Common myeloid progenitor, CD34-positive (primary cell): ENCODE results near the gene IL31.

Experiments
- CTCF ChIA-PET: fragments of 350-600 bp; sonication (Branson Sonifier 250); formaldehyde crosslinking; loops from one replicate; lab custom pipeline; 2021; ENCODE audit warnings: antibody characterized with exemption; lab: Charles Lee
- POLR2A ChIA-PET: fragments of 350-600 bp; sonication (Branson Sonifier 250); formaldehyde crosslinking; loops from one replicate; lab custom pipeline; 2021; ENCODE audit warnings: antibody characterized with exemption; lab: Charles Lee
- DNase-seq, 3 donors: peaks; one replicate each; pipeline versions ENCODE4 v3.0.0 to v3.0.0-alpha.2; 2013
- H3K27ac ChIP-seq, 2 experiments: 1 replicate in 1 of 2; 2 replicates in 1 of 2; pipeline ENCODE4 v1.7.0; 2013; ENCODE audit warnings: inconsistent platforms in 2 of 2, low read length in 2 of 2, mild to moderate bottlenecking in 2 of 2, low read depth in 1 of 2, moderate library complexity in 1 of 2; ENCODE audit not compliant: severe bottlenecking in 2 of 2, insufficient read depth in 1 of 2, poor library complexity in 1 of 2
- H3K27me3 ChIP-seq, 5 experiments: replicated peaks in 2 of 5; 1 replicate in 3 of 5; 2 replicates in 2 of 5; pipeline versions ENCODE4 v1.6.1 to v1.7.0; 2013; ENCODE audit warnings: low read length in 4 of 5, mild to moderate bottlenecking in 2 of 5, moderate library complexity in 2 of 5, inconsistent platforms in 1 of 5; ENCODE audit not compliant: insufficient read depth in 5 of 5, control insufficient read depth in 4 of 5
- H3K36me3 ChIP-seq, 4 experiments: 1 replicate in 2 of 4; 2 replicates in 2 of 4; pipeline versions ENCODE4 v1.6.1 to v1.7.0; 2013; ENCODE audit warnings: low read length in 3 of 4, control low read depth in 1 of 4, mild to moderate bottlenecking in 1 of 4; ENCODE audit not compliant: control insufficient read depth in 4 of 4, insufficient read depth in 4 of 4
- H3K4me1 ChIP-seq, 4 experiments: 1 replicate in 3 of 4; 2 replicates in 1 of 4; pipeline versions ENCODE4 v1.6.1 to v1.7.1; 2013; ENCODE audit warnings: low read length in 3 of 4, mild to moderate bottlenecking in 3 of 4, control low read depth in 1 of 4, inconsistent platforms in 1 of 4, moderate library complexity in 1 of 4; ENCODE audit not compliant: control insufficient read depth in 4 of 4, insufficient read depth in 4 of 4; ENCODE audit errors: control extremely low read depth in 1 of 4
- H3K4me3 ChIP-seq, 7 experiments: 1 replicate in 4 of 7; 2 replicates in 3 of 7; pipeline versions ENCODE4 v1.5.1 to v1.7.0; 2013; ENCODE audit warnings: mild to moderate bottlenecking in 7 of 7, low read length in 6 of 7, moderate library complexity in 6 of 7, inconsistent platforms in 2 of 7, low read depth in 2 of 7, control low read depth in 1 of 7; ENCODE audit not compliant: insufficient read depth in 4 of 7, control insufficient read depth in 1 of 7; ENCODE audit errors: extremely low read depth in 1 of 7
- H3K9me3 ChIP-seq, 5 experiments: 1 replicate in 4 of 5; 2 replicates in 1 of 5; pipeline versions ENCODE4 v1.6.1 to v1.7.1; 2013; ENCODE audit warnings: low read length in 4 of 5, mild to moderate bottlenecking in 2 of 5, inconsistent platforms in 1 of 5, low read depth in 1 of 5, moderate library complexity in 1 of 5; ENCODE audit not compliant: control insufficient read depth in 4 of 5, insufficient read depth in 2 of 5; ENCODE audit errors: control extremely low read depth in 1 of 5
- WGBS: methylation state at CpG from one replicate; pipeline ENCODE4 v1.1.5; 2013; ENCODE audit not compliant: insufficient coverage; 5-methylcytosine and 5-hydroxymethylcytosine counted together

The IL31 gene

DNA sequence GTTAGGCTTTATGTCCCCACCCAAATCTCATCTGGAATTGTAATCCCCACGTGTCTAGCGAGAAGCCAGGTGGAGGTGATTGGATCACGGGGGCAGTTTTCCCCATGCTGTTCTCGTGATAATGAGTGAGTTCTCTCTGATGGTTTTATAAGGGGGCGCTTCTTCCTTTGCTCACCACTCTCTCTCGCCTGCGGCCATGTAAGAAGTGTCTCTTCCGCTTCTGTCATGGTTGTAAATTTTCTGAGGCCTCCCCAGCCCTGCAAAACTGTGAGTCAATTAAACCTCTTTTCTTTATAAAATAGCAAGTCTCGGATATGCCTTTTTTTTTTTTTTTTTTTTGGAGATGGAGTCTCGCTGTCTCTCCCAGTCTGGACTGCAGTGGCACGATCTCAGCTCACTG, 13.3 kb downstream of the IL31 start:
- Histone ChIP-seq H3K36me3 (no peaks in the 10 kb centered on the region), H3K27ac (no peak overlapping the region), H3K27me3 (peaks cover 0 to 1% (median 0%) of the 10 kb centered on the region in 5 experiments), H3K4me3 (no peak overlapping the region), H3K9me3 (no peaks in the 10 kb centered on the region), H3K4me1 (no peaks in the 10 kb centered on the region)
- no peak for DNase-seq
- CTCF ChIA-PET: no interaction called here
- WGBS: 92% methylated on average over 5 of the region's 11 CpGs
- POLR2A ChIA-PET: interaction anchor here (0.6 kb wide), 1 partner anchor 243 kb away, joined by 3 read pairs; the partner anchor contains the start of gene CFAP251

DNA sequence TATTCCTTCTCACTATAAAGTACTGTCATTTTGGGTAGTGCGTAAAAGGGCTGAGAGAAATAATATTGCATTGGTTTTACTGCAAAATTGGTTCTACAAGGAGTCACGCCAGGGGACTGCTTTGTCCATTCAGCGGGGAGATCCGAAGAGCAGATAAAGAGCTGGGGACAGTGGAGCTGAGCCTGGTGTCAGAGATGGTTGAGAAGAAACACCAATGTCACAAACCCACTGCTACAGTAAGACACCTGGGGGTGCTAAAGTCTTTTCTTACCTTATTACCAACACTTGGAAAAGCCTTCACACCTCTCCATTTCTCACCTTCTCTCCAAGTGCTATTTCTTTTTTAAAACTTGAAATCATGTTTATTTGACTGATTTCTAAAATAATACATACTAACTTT, 14.1 kb downstream of the IL31 start:
- DNase-seq: peak in 1 of 3 donors; percentile 21
- Histone ChIP-seq H3K9me3 (no peaks in the 10 kb centered on the region), H3K27ac (no peak overlapping the region), H3K4me1 (no peaks in the 10 kb centered on the region), H3K4me3 (no peak overlapping the region), H3K36me3 (no peaks in the 10 kb centered on the region), H3K27me3 (peaks cover 0 to 1% (median 0%) of the 10 kb centered on the region in 5 experiments)
- ChIA-PET CTCF (interaction anchor here (1.4 to 2.2 kb wide), 2 partner anchors 10 to 32 kb away, joined by 4 to 5 read pairs; no protein-coding TSS in a partner anchor), POLR2A (no interaction called here)
- 77% methylated on average over 4 of the region's 4 CpGs for WGBS

DNA sequence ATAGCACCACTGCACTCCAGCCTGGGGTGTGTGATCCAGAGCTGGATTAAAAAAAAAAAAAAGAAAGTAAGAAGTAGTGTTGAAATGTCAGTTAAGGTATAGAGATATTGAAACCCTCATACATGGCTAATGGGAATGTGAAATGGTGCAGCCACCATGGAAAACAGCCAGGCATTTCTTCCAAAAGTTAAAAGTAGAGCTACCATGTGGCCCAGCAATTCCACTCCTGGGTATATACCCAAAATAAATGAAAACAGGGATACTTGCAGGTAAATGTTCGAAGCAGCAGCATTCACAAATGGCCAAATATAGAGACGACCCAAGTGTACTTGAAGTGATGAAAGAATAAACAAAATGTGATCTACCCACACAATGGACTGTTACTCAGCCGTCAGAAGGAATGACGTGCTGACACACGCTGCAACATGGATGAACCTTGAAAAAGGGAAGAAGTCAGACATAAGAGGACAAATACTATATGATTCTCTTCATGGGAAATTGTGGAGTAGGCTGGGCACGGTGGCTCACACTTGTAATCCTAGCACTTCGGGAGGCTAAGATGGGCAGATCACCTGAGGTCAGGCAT, 15.2 kb downstream of the IL31 start:
- Histone ChIP-seq H3K36me3 (no peaks in the 10 kb centered on the region), H3K4me3 (no peak overlapping the region), H3K4me1 (no peaks in the 10 kb centered on the region), H3K27ac (no peak overlapping the region), H3K27me3 (no peaks in the 10 kb centered on the region), H3K9me3 (no peaks in the 10 kb centered on the region)
- 97% methylated on average over 6 of the region's 7 CpGs for WGBS
- ChIA-PET CTCF (interaction anchor here (1.1 to 2.2 kb wide), 5 partner anchors 8 to 33 kb away, joined by 3 to 5 read pairs (median 4); no protein-coding TSS in a partner anchor), POLR2A (no interaction called here)
- DNase-seq: no peak

DNA sequence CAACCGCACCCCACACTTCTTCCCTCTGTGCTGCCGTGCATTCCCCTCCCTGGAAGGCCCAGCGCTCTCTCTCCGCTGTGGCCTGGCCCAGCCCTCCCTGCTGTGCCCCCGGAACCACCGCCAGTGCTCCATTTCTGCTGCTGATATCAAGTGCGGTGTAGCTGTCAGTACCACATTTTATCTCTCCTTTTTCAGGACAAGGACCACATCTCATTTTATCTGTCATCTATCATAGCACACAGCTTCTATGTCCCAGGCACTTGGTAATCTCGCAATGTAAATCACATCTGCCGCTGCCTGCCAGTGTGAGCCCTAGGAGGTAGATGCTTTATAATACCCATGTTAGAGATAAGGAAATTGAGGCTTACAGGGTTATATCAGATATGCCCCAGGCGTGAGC, 18.3 kb downstream of the IL31 start:
- Histone ChIP-seq H3K27ac (no peak overlapping the region), H3K4me3 (no peak overlapping the region), H3K4me1 (no peaks in the 10 kb centered on the region), H3K36me3 (no peaks in the 10 kb centered on the region), H3K27me3 (no peaks in the 10 kb centered on the region), H3K9me3 (no peaks in the 10 kb centered on the region)
- ChIA-PET CTCF (interaction anchor here (0.7 to 1.0 kb wide), 3 partner anchors 13 to 239 kb away, joined by 3 to 4 read pairs (median 3); no protein-coding TSS in a partner anchor), POLR2A (interaction anchor here (0.6 kb wide), 1 partner anchor 12 kb away, joined by 3 read pairs; no protein-coding TSS in a partner anchor)
- DNase-seq: peak; percentile 17 to 60 (median 46)
- 69% methylated on average over 8 of the region's 10 CpGs for WGBS

DNA sequence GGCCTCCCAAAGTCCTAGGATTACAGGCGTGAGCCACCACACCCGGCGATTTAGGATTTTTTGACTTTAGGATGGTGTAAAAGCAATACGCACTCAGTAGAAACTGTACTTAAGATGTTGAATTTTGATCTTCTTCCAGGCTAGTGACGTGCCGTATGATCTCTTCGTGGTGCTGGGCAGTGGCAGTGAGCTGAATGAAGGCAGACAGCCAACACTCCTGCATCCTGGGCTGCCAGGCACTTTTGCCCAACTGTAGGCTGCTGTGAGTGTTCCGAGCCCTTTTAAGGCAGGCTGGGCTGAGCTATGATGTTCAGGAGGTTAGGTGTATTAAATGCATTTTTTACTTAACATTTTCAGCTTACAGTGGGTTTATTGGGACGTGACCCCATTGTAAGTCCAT, 21.3 kb downstream of the IL31 start:
- Histone ChIP-seq H3K9me3 (no peaks in the 10 kb centered on the region), H3K36me3 (no peaks in the 10 kb centered on the region), H3K4me3 (no peak overlapping the region), H3K27me3 (no peaks in the 10 kb centered on the region), H3K4me1 (peaks cover 0 to 1% (median 0%) of the 10 kb centered on the region in 4 experiments), H3K27ac (no peak overlapping the region)
- CTCF ChIA-PET: interaction anchor here (1.1 kb wide), 1 partner anchor 39 kb away, joined by 3 read pairs; no protein-coding TSS in a partner anchor
- no peak for DNase-seq
- 99% methylated on average over 7 of the region's 9 CpGs for WGBS
- POLR2A ChIA-PET: no interaction called here

DNA sequence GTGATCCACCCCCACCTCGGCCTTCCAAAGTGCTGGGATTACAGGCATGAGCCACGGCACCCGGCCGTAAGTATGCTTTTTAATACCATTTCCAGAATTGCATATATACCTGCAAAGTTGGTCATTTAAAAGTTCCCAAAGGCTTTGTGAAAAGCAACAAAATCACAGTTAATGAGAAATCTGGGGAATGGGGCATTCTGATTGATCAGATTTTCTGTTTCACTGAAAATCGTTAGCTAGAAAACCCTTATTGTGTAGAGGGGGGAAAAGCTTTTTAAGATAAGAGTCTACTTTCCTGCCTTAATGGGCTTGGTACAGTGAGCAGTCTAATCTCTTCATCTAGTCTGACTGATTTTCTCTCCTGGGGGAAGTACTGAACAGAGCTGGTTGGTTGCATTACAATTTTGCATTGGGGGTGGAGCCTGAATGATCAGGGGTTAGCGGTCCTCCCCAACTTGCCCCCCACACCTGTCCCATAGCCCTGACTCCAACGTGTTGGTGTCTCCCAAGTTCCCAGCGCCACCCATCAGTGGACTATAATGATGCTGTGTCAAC, 23.8 kb downstream of the IL31 start:
- ChIA-PET CTCF (interaction anchor here (1.0 to 1.5 kb wide), 4 partner anchors 9 to 118 kb away, joined by 3 to 5 read pairs (median 4); no protein-coding TSS in a partner anchor), POLR2A (no interaction called here)
- peaks cover 0 to 2% (median 0%) of the 10 kb centered on the region in 4 experiments for H3K36me3 ChIP-seq
- H3K9me3 ChIP-seq: no peaks in the 10 kb centered on the region
- H3K27ac ChIP-seq: no peak overlapping the region
- DNase-seq: no peak
- no peaks in the 10 kb centered on the region for H3K27me3 ChIP-seq
- 78% methylated on average over 5 of the region's 8 CpGs for WGBS
- no peak overlapping the region for H3K4me3 ChIP-seq
- peaks cover 0 to 1% (median 0%) of the 10 kb centered on the region in 4 experiments for H3K4me1 ChIP-seq

DNA sequence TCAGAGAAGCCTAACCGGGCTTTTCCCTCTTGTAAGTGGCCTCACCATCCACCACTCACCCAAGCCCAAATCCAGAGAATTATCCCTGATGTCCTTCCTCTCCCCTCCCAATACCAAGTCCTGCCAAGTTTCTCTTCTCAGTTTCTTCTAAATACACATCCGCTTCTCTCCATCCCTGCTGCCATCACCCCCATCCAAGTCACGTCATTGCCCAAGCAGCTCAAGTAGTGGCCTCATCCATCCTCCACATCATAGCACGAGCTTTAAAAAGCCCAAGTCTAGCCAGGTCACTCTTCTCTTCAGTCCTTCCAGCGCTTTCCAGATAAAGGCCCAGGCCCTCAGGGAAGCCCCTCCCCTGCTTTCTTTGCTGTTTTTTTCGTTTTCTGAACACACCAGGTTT, 25.4 kb downstream of the IL31 start:
- WGBS: 93% methylated on average over 6 of the region's 6 CpGs
- POLR2A ChIA-PET: no interaction called here
- no peaks in the 10 kb centered on the region for H3K27me3 ChIP-seq
- no peak for DNase-seq
- peaks cover 2 to 11% (median 3%) of the 10 kb centered on the region in 4 experiments for H3K36me3 ChIP-seq
- CTCF ChIA-PET: interaction anchor here (1.0 to 3.6 kb wide), 4 partner anchors 10 to 42 kb away, joined by 3 to 14 read pairs (median 4); no protein-coding TSS in a partner anchor
- peaks cover 0 to 1% (median 0%) of the 10 kb centered on the region in 4 experiments for H3K4me1 ChIP-seq
- no peak overlapping the region for H3K27ac ChIP-seq
- no peak overlapping the region for H3K4me3 ChIP-seq
- H3K9me3 ChIP-seq: no peaks in the 10 kb centered on the region
